ENCODE measurements around the gene SIL1. TPM values are rescaled to one million over a fixed set of nuclear protein-coding genes. Genes with fewer than 3 reads are reported as not detected.

SIL1 gene
- total and polyA plus RNA-seq, 2 of the 4 experiments (the other 2 are of a cell fraction), result 56.1 to 66.0 TPM

- Histone ChIP-seq H2BK20ac (ENCODE audit: low read depth, low read length) (no peak overlapping the region), H2BK5ac (ENCODE audit: low read depth, low read length, poor library complexity, severe bottlenecking) (no peak overlapping the region), H3K4me3 (ENCODE audit: insufficient read depth, low read depth, low read length) (no peak overlapping the region), H3K27ac (ENCODE audit: insufficient read depth, low read length) (no peak overlapping the region), H3K14ac (replicated peaks; ENCODE audit: low read depth, low read length) (no peak overlapping the region), H4K20me1 (ENCODE audit: insufficient read depth, low read length) (no peaks in the 10 kb centered on the region), H2AFZ (replicated peaks; ENCODE audit: low read length, poor library complexity) (no peak overlapping the region), H3K79me1 (ENCODE audit: low read depth in 1 of 2, low read length in 2 of 2) (0 out of 4 replicates have a peak, but pooled peaks cover 0 to 5% of the 10 kb centered on the region in 2 experiments), H2BK120ac (ENCODE audit: low read depth, low read length) (no peak overlapping the region), H3K18ac (ENCODE audit: low read depth, low read length) (no peak overlapping the region), H3K9me3 (ENCODE audit: control insufficient read depth, insufficient read depth, low read length) (peaks cover 7% of the 10 kb centered on the region), H2BK15ac (ENCODE audit: low read depth, low read length) (no peak overlapping the region), H2AK9ac (replicated peaks; ENCODE audit: low read depth, low read length, poor library complexity) (no peak overlapping the region), H4K91ac (ENCODE audit: insufficient read depth, low read depth, low read length) (no peak overlapping the region), H3K9me1 (ENCODE audit: insufficient read depth, low read length) (no peaks in the 10 kb centered on the region; the same call in 1 of the 2 replicates), H3K23ac (ENCODE audit: low read depth, low read length) (no peak overlapping the region), H3K4me2 (ENCODE audit: low read depth, low read length) (no peak overlapping the region), H3K56ac (ENCODE audit: extremely low read depth, insufficient read depth, low read length) (no peak overlapping the region), H3K36me3 (ENCODE audit: control insufficient read depth, insufficient read depth, low read length) (peaks cover 1% of the 10 kb centered on the region; the same call in 1 of the 2 replicates), H4K8ac (ENCODE audit: low read depth in 2 of 2, low read length in 2 of 2) (no peak overlapping the region), H2AK5ac (ENCODE audit: low read depth, low read length) (no peak overlapping the region), H3K4me1 (ENCODE audit: control insufficient read depth, insufficient read depth, low read length) (no peaks in the 10 kb centered on the region), H4K5ac (ENCODE audit: low read depth, low read length) (no peak overlapping the region), H3K4ac (ENCODE audit: low read depth, low read length) (no peak overlapping the region), H3K27me3 (ENCODE audit: control insufficient read depth, insufficient read depth, low read length) (no peaks in the 10 kb centered on the region), H3K9ac (ENCODE audit: low read depth, low read length) (no peak overlapping the region)
- TF ChIP-seq MXI1 (IDR thresholded peaks at IDR 0.05; ENCODE audit: borderline replicate concordance, low read depth, low read length), result no peak
- TF ChIP-seq RFX5 (IDR thresholded peaks at IDR 0.05; ENCODE audit: low read depth, low read length), result no peak
- no peak for TF ChIP-seq NFE2L2 (IDR thresholded peaks at IDR 0.05; ENCODE audit: low read depth, low read length)
- no peak for TF ChIP-seq FOS (IDR thresholded peaks at IDR 0.05; ENCODE audit: low read depth, low read length)
- no peak for TF ChIP-seq MAFK (IDR thresholded peaks at IDR 0.05; ENCODE audit: low read depth, low read length)
- no peak for TF ChIP-seq POLR2A (IDR thresholded peaks at IDR 0.05; ENCODE audit: low read depth, low read length)
- no peak for TF ChIP-seq USF2 (IDR thresholded peaks at IDR 0.05; ENCODE audit: low read depth, low read length)
- no peak for TF ChIP-seq RCOR1 (IDR thresholded peaks at IDR 0.05; ENCODE audit: insufficient replicate concordance, low read length)
- TF ChIP-seq CEBPB (IDR thresholded peaks at IDR 0.05; ENCODE audit: low read depth, low read length), result no peak
- no peak for TF ChIP-seq CTCF (conservative IDR thresholded peaks at IDR 0.05; ENCODE audit: low read depth, low read length)
- no peak for DNase-seq
- BruUV-seq (replicated peaks), result no TSS peak
- ChIA-PET POLR2A (ENCODE audit: unreplicated experiment) (no interaction called here), CTCF (interaction anchor here (1.2 kb wide), 1 partner anchor 58 kb away, joined by 3 read pairs; no protein-coding TSS in a partner anchor)
- intact Hi-C loops (cut with micrococcal nuclease), result no loop called here
- in situ Hi-C loops (cut with MboI; ENCODE audit: low sequenced_read_pairs), result no loop called here
- WGBS, 2 experiments (ENCODE audit: extremely low coverage in 2 of 2, insufficient read length in 1 of 2), result no CpG with 5 or more reads among the region's 7 CpGs
- dilution Hi-C loops (cut with HindIII; ENCODE audit: low sequenced_read_pairs, unreplicated experiment), result no loop called here
- ATAC-seq (ENCODE audit: low read depth), result no peak
Measured at GRCh38 chr5:139038613-139039305, 159.4 kb downstream of the SIL1 start.
